ENCODE data around the gene MBD2.
"Not testable (repeated sequence)": the region's sequence is repeated elsewhere in the genome, so short reads cannot be mapped to it uniquely, and the experiment has no call there.

The MBD2 gene

DNA sequence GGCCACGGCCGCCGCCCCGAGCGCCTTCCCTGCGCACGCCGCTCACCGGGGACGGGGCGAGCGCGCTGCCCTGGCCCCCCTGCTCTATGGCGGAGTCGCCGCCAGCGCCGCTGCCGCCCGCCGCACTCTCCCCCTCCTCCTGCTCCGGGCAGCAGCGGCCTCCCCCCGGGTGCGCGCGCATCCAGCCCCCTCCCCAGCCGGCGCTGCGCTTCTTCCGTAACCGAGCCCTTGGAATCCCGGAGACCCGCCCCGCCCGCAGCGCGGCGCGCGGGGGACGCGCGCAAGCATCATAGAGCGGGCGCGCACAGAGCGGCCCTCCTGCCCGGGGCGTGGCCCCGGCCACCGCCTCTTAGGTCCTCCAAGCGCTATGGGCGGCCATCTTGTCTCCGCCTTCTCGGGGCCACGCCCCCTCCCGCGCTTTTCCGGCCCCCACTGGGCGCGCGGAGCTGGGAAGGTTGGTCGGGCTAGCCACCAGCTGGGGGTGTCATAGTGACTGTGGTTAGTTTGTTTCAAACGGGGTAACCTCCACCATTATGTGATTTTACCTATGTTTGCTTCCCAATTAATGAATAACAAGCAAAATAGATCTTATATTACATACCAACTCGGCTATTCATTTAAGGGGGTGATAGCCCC lies at the start of gene MBD2:
Gene MBD2 (minus strand): TSS at position 291 of the 636 bp plus-strand sequence. CDS start 110 bp downstream, at position 181.
- DNase-seq (ENCODE audit: low read depth in 2 of 2) = peak; percentile 91 to 93

- peak; percentile 45 to 59 for DNase-seq (ENCODE audit: low read depth in 2 of 2)
Observed at GRCh38 chr18:54269893-54270844, 45.7 kb upstream of the MBD2 start.

- no peak for DNase-seq (ENCODE audit: low read depth in 2 of 2)
Observed at GRCh38 chr18:54268751-54269150, 44.3 kb upstream of the MBD2 start.

GRCh38 chr18:54267701-54268100 lies 43.2 kb upstream of the MBD2 start:
- no peak for DNase-seq (ENCODE audit: low read depth in 2 of 2)

DNA sequence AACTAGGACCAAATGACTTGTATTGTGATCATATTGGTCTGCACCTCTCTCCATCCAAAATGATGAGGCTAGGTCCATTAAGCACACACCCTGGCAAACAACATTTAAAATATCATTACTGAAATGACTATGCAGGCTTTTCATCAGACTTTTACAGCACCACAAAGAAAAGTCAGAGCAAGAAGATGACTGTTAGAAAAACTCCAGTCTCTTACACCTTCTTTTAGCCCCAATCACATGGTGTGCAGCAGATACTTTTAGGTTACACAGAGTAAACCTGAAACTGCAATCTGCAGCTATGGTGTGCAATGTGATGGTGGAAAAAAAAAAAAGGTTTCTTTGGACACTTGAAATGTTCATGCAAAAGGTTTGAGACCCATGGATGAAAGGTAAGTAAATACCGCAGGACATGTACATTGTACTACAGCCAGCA lies 39.5 kb upstream of the MBD2 start:
- no peak for DNase-seq (ENCODE audit: low read depth in 2 of 2)

- DNase-seq (ENCODE audit: low read depth in 2 of 2) = peak; percentile 54 to 68
Observed at GRCh38 chr18:54261894-54262293, 37.4 kb upstream of the MBD2 start.

GRCh38 chr18:54260396-54261072 lies 36.1 kb upstream of the MBD2 start:
- DNase-seq (ENCODE audit: low read depth in 2 of 2) = no peak

GRCh38 chr18:54257818-54258217 lies 33.3 kb upstream of the MBD2 start:
- not testable (repeated sequence) for DNase-seq (ENCODE audit: low read depth in 2 of 2)

DNA sequence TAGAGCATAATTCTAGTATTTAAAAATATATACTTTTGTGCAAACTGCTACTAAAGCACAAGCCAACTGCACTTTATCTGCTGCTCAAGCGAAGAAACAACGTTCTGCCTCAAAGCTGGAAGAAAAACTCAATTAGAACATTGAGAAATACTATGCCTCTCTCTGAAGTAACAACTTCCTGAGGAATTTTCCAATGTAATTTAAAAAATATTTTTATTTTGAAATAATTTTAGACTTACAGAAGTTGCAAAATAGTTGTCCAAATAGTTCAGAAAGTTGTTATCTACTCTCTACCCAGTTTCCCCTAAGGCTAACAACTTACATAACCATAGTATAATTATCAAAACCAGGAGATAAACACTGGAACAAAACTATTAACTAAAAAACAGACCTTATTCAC lies 32.5 kb upstream of the MBD2 start:
- no peak for DNase-seq (ENCODE audit: low read depth in 2 of 2)

- no peak for DNase-seq (ENCODE audit: low read depth in 2 of 2)
Observed at GRCh38 chr18:54255141-54255540, 30.7 kb upstream of the MBD2 start.

DNA sequence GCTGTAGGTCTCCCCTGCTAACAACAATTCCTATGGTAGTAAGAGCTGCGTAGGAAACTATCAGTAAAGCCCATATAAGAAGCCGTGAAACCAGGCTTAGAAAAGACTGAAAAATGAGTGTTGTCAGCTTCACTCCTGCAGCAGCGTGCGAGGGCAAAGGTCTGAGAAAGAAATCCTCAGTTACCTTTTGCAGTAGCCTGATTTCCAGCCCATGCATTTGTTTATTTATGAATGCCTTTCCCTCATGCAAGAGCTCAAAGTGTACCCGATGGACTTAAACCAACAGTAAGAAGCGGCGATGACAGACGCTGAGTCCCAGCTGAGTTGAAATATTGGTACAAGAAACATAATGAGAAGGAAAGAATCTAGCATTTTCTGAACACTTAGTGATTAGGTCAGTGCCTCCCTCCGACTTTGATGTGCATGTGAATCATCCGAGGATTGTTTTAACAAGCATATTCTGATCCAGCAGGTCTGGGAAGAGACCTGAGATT lies 29.8 kb upstream of the MBD2 start:
- no peak for DNase-seq (ENCODE audit: low read depth in 2 of 2)

DNA sequence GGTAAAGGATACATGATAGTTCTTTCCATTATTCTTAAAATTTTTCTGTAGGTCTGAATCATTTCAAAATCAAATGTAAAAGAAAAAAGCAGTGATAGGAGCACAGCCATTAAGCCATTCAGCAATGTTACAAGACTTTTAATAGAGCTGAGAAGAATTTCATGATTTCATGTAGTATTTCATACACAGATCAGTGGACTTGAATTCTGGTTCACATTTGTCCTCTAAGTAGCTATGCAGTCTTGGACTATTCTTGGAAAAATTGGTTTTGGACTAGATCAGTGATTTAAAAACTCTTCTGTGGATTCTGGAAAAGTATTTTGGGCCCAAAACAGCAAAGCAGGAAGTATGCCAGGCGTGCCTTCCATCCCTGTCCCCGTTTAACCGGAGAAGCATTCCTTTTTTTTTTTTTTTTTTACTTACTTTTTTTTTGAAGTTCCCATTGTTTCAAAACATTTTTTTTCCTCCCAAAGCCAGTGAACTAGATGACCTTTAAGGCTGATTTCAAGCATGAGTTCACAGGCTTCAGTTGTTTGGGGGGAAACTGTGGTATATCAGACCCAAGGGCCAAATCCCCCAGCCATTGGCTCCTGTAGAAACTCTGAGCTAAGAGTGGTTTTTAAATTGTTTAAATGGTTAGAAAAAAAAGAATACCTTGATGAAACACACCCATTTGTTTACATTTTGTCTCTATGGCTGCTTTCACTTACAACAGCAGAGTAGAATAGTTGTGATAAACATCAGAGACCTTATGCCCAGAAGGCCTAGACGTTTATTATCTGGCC lies 27.3 kb upstream of the MBD2 start:
- DNase-seq (ENCODE audit: low read depth in 2 of 2) = no peak

DNA sequence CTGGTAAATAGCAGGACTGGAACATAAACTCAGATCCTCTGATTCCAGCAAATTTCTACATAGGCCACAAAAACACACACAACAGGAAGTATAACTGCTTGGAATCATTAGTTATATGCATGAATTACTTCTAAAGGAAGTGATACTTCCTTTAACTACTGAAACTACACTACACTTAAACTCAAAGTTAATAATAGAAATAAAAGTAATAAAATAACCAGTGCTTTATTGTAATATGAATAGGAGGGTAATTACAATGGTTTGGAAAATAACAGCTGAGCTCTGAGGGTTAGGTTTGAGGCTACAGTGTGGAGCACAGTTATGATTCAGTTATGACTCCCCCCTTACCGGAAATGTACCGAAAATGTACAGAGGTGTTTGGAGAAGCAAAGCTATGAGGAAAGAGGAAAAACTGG lies 26.4 kb upstream of the MBD2 start:
- DNase-seq (ENCODE audit: low read depth in 2 of 2) = no peak

DNA sequence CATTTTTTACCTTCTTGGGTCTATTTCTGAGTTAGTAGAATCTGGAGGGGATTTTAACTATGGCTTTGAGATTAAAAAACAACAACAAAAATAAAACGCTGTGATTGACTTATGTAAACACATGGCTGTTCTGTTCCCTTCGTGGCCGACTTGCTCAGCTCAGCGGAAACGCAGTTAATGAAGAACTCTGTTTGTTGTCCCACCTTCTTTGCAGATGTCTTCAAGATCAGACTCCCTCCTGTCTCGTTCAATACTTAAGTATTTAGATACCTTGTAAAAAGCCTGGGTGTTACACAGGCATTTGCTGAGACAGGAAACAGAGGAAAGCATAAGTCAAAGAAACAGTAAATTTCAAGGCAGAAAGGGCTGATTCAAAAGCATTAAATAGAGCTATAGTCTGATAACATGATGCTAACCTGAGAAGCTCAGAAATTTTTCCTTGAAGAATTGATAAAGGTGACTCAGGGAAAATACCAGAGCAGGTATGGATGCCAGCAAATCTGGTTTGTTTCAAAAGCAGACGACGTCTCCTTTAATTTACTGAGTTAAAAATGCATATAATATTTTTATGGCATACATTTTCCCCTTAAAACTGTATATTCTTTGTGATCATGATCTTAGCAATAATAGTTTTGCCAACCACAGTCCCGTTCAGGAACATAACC lies 23.2 kb upstream of the MBD2 start:
- no peak for DNase-seq (ENCODE audit: low read depth in 2 of 2)

GRCh38 chr18:54242327-54242726 lies 17.9 kb upstream of the MBD2 start:
- DNase-seq (ENCODE audit: low read depth in 2 of 2) = no peak

DNA sequence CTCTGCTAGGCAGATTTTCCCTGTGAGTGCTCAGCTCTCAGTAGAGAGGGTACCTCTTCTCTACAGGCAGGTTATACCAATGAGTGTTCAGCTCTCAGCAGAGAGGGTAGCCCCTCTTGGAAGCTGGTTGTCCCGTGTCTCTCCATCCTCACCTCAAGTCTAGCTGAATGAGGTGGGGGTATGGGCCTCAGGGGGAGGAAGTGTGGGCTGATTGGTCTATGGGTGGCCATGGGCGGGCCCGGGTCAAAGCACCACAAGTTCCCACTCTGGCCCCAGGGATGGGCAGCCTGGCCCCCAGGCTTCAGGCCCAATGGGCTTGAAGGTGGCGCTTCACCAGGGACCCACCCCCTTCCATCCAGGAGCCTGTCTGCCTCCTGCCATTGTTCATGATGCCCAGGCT lies 17.0 kb upstream of the MBD2 start:
- DNase-seq (ENCODE audit: low read depth in 2 of 2) = no peak

DNA sequence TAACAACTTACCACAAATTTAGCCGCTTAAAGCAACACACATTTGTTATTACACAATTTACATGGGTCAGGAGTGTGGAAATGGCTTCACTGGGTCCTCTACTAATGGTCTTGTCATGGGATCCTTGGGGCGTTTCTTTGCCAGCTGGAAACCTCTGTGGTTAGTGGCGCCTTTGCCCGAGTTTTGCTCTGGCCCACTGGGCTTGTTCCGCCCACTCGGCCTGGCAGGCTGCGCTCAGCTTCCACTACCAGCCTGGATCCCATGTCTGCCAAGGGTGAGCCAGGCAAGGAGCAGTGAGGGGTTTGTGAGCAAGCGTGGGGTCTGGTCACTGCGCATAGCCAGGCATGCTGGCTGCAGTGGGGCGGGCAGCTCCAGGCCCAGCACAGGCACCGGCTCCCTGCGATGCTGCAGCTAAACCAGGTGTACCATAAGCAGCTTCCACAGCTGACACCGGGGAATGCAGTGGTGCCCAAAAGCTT lies 16.2 kb upstream of the MBD2 start:
- no peak for DNase-seq (ENCODE audit: low read depth in 2 of 2)

- DNase-seq (ENCODE audit: low read depth in 2 of 2) = no peak
Observed at GRCh38 chr18:54239601-54240000, 15.1 kb upstream of the MBD2 start.

GRCh38 chr18:54239091-54239490 lies 14.6 kb upstream of the MBD2 start:
- DNase-seq (ENCODE audit: low read depth in 2 of 2) = no peak

GRCh38 chr18:54238173-54238936 lies 13.9 kb upstream of the MBD2 start:
- no peak for DNase-seq (ENCODE audit: low read depth in 2 of 2)
